ENCODE data around the gene PRDM10. TPM values are rescaled to one million over a fixed set of nuclear protein-coding genes. Genes with fewer than 3 reads are reported as not detected.
"Not testable (repeated sequence)": the region's sequence is repeated elsewhere in the genome, so short reads cannot be mapped to it uniquely, and the experiment has no call there.

Gene PRDM10
- total RNA-seq, 1 donor from 2014 or later: 13.6 TPM

DNA sequence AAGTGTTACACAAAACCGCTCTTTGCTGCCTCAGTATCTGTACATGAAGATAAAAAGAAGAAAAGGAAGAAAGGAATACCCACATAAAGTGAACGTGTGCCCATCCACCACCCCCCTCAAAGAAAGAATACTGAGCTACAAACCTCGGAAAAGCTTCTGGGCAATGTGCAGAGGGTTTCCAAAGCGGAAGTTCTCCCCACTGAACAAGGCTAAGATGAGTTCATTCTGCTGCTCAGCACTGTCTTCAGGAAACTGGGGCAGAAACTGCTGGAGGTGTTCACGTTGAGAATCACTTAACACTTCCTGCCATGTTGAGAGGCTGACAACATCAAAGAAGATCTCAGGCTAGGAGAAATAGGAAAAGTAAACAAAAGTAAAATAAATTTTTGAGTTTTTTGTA lies 114.2 kb downstream of the PRDM10 start:
- no peak for DNase-seq

DNA sequence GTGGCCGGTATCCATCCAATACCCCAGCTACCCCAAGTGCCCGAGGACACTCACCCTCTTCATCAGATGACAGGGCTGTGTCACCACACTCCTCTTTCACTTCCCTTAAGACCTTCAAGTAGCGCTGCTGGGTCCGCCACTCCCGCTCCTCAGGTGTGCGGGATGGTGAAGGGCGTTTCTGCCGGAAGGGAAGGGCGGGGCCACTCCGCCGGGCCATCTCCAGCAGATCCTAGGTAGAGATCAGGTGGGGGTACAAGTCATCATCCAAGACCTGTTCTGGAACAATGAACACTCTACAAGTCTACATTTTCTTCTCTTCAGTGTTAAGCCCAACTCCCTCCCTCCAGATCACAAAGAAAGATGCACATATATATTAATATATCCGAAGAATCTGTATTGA lies 117.3 kb downstream of the PRDM10 start:
- DNase-seq: no peak

GRCh38 chr11:129884581-129884980 lies 118.1 kb downstream of the PRDM10 start:
- no peak for DNase-seq

GRCh38 chr11:129881570-129882170 lies 121.0 kb downstream of the PRDM10 start:
- no peak for DNase-seq

GRCh38 chr11:129880311-129880710 lies 122.3 kb downstream of the PRDM10 start:
- no peak for DNase-seq

DNA sequence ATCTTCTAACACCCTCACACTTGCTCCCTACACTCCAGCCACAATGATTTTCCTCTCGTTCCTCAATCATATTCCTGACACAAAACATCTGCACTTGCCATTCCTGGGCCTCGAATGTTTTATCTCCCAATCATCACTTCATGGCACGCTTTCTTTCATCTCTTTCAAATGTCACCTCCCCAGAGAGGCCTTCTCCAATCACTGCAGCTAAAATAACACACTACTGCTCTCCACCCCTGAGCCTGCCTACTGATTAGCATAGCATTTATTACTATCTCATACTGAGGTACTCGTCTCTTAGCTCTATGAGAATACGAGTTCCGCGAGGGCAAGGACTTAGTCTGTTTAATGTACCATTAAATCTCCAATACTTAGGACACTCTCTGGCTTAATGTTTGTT lies 130.7 kb downstream of the PRDM10 start:
- no peak for DNase-seq

- not testable (repeated sequence) for DNase-seq
Measured at GRCh38 chr11:129868626-129869025, 134.0 kb downstream of the PRDM10 start.

DNA sequence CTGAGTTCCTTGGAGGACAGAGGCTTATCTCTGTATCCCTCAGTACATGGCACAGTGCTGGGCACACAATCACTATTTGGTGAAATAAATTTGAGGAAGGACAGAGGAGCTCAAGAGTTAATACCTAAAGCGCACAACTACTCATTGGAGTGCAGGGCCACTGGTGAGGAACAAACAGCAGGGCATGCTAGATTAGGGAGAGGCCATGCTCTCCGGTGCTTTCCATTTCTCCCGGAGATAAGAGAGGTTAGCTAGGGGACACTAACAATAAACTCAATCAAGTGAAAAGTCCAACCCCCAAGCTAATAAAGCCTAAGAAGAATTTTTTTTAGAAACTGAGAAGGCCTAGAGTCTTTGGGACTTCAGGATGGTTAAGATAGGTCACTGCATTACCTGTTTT lies 136.3 kb downstream of the PRDM10 start:
- DNase-seq: no peak

GRCh38 chr11:129865701-129866100 lies 136.9 kb downstream of the PRDM10 start:
- no peak for DNase-seq

- DNase-seq: no peak
Measured at GRCh38 chr11:129864811-129865210, 137.8 kb downstream of the PRDM10 start.

DNA sequence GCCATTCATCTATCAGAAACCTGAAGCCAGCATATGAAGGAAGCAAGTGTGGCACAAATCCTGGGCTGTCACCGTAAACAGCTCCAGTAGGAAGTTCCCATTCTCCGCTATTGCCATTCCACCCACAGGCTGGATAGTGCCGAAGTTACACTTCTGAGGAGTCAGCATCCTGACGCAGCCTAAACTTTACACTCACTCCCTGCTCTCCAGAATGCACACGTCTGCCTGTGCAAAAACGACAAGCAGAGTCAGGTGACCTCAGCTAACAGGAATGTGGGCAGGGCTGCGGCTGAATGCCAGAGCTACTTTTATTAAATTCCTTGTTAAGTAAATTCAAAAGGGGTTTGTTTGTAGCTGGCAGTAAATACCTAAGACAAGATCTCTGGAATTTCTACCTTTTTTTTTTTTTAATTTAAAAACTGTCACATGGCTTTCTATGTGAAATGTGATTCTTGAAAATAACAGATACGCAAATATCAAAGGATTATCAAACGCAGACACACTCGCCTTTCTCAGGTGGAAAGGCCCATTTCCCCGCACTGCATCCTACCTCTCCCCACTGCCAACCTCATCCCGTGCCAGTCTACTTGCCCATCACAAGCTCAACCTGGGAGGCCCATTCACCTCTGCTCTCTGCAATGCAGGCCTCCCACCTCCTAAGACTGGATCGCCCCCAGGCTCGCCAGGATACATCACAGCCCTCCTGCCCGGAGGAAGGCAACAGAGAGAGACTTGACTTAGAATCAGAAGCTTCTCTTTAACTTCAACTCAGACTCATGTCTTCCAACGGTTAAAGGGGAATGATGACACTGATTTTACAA lies 140.7 kb downstream of the PRDM10 start:
- no peak for DNase-seq

- DNase-seq: no peak
Measured at GRCh38 chr11:129856036-129856435, 146.6 kb downstream of the PRDM10 start.

GRCh38 chr11:129855086-129855485 lies 147.5 kb downstream of the PRDM10 start:
- DNase-seq: no peak

GRCh38 chr11:129854232-129854805 lies 148.3 kb downstream of the PRDM10 start:
- no peak for DNase-seq

GRCh38 chr11:129853518-129854231 lies 149.0 kb downstream of the PRDM10 start:
- DNase-seq: no peak

DNA sequence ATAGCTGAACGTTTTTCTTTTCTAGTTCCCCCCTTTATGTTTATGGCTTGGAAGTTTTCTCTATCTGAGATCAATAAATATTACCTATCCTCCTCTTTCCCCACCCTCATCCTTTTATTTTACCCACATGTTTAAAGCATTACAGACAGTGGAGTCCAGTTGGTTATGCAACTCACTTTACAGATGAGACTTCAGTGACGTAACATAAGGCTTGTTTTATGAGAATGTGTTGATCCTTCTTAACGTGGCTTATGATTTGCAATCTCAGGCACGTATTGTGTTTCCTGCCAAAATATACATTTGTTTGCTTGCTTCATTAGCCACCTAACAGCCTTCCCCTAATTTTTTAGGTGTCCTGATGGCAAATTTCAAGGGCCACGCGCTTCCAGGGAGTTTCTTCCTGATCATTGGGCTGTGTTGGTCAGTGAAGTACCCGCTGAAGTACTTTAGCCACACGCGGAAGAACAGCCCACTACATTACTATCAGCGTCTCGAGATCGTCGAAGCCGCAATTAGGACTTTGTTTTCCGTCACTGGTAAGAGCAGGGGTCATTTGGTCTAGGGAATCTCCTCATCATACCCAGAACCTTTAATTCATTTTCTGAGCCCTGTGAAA lies 150.4 kb downstream of the PRDM10 start:
- no peak for DNase-seq

Other genes with a start within 250 kb of the PRDM10 start
- 0.31 TPM for gene TMEM45B, start 187.0 kb downstream of the PRDM10 start, total RNA-seq
- 20.9 TPM for gene NFRKB, start 107.3 kb downstream of the PRDM10 start, total RNA-seq
- 220 TPM for gene APLP2, start 67.1 kb upstream of the PRDM10 start, total RNA-seq
- not detected for gene ST14, start 156.9 kb upstream of the PRDM10 start, total RNA-seq

Measured in occipital lobe (tissue), 2 donors.